GM19035 (cell line): ENCODE measurements around the gene TSC1.
A peak's percentile ranks its signal among the peaks of the same experiment; 100 is the strongest.

Experiments used
- ATAC-seq: cut with Tn5 transposase; IDR thresholded peaks from one replicate; pipeline ENCODE4 v1.9.1; 2021; ENCODE audit not compliant: unreplicated experiment

Gene TSC1

DNA sequence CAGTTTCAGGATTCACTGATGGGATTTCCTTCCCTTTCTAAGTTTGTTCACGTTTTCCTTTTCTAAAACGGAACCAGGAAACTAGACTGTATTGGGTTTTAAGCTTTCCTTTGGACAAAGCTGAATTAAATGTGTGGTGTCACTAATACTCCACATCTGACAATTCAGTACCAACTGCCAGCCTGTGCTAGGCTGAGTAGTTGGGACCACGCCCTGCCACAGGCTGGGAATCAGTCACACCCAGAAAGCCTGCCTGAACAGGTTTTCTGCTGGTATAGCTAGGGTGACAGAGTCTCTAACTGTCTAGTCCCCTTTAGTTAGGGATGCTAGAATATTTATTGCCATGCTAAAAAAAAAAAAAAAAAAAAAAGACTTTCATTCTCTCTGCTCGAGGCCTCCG, 50.1 kb downstream of the TSC1 start:
- no peak for ATAC-seq

- no peak for ATAC-seq
These were observed 52.0 kb downstream of the TSC1 start for GRCh38 chr9:132892400-132892799.

GRCh38 chr9:132888151-132888550, 56.3 kb downstream of the TSC1 start:
- no peak for ATAC-seq

DNA sequence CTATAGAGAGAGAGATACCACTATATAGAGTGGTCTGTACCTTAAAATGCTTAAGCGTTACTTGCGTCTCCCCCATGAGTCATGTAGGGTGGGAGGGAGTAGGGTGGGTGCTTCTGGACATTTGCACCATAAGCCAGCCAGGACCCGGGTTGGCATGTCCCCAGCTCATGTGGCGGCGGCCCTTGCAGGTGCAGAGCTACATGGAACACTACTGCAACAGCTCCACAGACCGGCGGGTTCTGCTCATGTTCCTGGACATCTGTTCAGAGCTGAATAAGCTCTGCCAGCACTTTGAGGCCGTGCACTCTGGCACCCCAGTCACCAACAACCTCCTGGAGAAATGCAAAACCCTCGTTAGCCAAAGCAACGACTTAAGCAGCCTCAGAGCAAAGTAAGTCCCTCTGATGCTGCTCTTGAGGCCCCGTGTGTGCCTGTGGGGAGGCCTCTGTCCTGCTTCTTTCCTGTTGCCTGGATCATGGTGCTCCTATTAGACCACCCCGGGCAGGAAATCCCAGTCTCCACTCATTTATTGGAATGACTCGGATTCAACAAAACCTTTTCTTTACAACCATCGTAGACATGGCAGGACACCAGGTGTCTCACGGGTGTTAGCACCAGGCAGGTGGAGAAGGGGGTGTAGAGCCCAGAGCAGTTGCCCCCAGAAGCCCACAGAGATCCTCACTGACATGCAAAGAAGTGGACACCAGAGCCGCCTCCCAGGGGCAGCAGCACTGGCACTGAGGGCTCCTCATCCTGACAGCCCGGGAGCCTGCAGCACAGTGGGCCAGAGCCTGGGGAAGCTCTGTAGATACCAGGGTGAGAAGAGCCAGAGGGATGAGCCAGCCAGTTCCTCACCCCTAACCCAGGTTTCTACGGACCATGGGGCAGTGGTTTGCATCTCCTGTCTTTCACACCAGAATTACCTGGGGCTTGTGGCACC, 57.0 kb downstream of the TSC1 start:
- ATAC-seq, result no peak

DNA sequence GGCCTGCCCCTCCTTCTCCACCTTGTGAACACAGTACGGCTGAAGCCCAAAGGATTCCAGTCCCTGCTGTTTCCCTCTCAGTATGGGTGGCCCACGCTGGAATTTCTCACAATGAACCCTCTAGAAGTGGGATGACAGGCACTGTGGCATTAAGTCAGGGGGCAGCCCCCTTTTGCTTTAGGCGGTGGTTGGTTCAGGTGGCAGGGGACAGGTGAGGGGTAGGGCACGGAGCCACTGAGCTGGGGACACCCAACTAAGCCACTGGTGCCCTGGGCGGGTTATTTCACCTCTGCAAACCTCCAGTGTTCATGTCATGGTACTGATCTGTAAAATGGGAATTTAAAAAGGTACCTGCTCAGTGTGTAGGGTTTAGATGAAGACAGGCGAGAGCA, 58.1 kb downstream of the TSC1 start:
- no peak for ATAC-seq

- no peak for ATAC-seq
These were observed 58.6 kb downstream of the TSC1 start for GRCh38 chr9:132885720-132886333.

GRCh38 chr9:132883349-132884294, 60.8 kb downstream of the TSC1 start:
- no peak for ATAC-seq

DNA sequence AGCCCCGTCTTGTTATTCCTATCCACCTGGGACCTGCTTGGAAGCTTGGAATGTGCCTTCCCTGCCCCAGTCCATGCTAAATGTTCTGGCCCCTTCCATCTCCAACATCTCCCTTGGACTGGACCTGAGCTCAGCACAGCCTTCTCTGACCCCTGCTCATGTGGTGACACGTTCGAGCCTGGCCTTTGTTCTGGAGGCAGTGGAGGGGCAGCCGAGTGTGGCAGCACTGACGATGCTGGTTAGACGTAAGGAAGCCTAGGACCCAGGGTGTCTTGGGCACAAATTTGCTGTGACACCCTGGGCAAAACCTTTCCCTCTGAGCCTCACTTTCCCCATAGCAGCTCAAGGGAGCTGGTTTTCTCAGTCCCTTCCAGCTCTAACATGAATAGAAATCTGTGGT, 61.8 kb downstream of the TSC1 start:
- ATAC-seq, result no peak

DNA sequence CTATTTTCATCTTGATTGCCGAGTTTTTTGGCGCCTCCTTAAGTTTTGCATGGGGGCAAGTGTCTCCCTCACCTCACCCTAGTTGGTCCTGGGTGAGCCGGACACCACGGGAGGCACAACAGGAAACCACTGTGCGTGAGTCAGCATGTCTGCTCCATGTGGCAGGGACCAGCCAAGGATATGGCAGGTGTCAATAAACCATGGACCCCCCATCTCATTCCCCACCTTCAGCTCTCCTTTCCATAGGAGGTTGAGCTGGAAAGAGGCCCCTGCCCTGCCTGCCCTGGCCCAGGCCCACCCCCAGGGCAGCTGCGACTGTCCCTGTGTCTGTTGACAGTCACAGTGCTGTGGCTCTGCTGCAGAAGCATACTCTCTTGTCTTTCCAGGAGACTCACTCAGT, 62.6 kb downstream of the TSC1 start:
- ATAC-seq, result no peak

- ATAC-seq, result no peak
These were observed 64.1 kb downstream of the TSC1 start for GRCh38 chr9:132880324-132880661.

- ATAC-seq, result no peak
These were observed 64.7 kb downstream of the TSC1 start for GRCh38 chr9:132879457-132880323.

- ATAC-seq, result no peak
These were observed 65.5 kb downstream of the TSC1 start, which contains the start of gene SPACA9 for GRCh38 chr9:132878695-132879456. SPACA9 (plus strand) TSS chr9:132878898; CDS start chr9:132883948, 5,050 bp downstream.

DNA sequence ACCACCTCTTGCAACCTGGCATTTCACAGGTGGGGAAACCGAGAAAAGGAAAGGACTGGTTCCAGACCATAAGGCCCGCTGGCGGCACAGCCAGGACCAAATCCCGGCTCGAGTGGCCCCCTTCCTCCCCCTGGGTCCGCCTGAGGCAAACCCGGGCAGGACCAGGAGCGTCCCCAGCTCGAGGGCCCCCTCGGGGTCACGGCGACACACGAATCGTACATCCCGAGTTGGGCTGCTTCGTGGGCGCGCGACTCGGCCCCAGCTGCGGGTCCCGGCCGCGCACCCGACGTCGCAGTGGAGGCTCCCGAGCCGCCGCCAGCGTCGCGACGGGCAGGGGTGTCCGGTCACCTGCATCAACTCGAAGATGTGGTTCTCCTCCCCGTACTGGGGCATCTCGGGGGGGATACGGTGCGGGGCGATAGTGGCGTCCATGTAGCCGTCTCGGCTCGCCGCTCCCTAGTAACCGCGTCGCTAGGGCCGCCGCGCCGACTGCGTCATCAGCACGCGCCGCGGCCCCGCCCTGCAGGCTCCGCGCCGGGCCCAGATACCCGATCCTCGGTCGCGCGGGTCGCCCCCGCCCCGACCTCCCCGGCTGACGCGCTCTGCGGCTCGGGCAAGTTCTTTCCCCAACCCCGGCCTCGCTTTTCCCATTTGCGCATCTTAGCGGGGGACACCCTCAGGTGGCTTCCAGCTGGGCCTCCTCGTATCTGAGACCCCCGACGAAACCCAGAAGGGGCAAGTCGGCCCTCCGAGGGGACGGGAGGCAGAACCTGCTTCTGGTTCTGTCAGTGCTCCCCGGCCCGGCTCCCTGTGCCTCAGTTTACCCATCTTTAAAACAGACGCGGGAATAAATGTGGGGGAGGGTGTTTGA, 66.4 kb downstream of the TSC1 start, which contains the start of gene AK8:
TSS of gene AK8 (minus strand) at position 461 of the 871 bp plus-strand sequence. CDS start at position 432, 29 bp downstream.
- peak; percentile 82 for ATAC-seq

DNA sequence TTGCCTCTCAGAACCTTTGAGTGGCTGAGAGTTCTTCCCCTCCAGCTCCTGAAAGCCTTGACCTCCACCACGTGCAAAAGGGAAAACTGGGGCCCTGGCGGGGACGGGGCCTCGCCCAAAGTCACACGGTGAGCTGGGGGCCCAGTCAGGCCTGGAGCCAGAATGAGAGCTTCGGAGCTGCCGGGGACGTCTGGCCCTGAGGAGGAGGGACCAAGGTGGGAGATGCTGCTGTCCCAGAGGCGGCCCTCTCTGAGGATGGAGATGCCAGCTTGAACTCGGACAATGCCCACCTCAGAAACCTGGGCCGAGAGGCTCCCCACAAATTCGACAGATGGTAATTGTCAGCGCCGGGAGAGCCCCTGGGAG, 67.0 kb downstream of the TSC1 start:
- no peak for ATAC-seq

DNA sequence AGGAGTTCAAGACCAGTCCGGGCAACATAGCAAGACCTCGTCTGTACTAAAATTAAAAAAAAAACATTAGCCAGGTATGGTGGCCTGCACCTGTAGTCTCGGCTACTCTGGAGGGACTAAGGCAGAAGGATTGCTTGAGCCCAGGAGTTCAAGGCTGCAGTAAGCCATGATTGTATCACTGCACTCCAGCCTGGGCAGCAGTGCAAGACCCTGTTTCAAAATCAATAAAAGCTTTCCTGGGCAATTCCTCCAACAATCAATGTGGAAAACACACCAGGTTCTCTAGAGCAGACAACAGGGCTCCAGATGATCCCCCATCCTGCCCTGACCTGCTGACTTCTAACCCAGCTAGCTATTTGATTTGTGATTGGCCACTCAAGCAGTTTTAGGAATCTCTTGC, 67.6 kb downstream of the TSC1 start:
- no peak for ATAC-seq

- ATAC-seq, result no peak
These were observed 69.3 kb downstream of the TSC1 start for GRCh38 chr9:132875159-132875558.

GRCh38 chr9:132873403-132873802, 71.0 kb downstream of the TSC1 start:
- no peak for ATAC-seq

DNA sequence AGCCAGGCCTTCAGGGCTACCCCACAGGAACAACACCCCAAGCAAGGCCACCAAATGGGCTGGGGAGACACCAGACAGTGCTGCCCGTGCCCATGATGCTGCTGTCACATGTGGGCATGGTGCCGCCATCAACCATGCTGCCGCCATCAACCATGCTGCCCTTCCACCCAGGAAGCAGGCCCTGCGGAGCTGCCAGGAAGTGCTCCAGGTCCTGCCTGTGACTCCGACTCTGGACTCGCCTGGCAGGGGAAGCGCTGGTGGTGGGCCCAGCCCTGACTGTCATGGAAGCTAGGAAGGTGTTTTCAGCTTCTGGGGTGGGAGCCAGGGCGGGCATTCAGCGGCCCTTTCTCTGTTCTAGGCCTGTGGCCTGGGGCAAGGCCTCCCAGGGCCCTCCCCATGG, 75.2 kb downstream of the TSC1 start:
- no peak for ATAC-seq

DNA sequence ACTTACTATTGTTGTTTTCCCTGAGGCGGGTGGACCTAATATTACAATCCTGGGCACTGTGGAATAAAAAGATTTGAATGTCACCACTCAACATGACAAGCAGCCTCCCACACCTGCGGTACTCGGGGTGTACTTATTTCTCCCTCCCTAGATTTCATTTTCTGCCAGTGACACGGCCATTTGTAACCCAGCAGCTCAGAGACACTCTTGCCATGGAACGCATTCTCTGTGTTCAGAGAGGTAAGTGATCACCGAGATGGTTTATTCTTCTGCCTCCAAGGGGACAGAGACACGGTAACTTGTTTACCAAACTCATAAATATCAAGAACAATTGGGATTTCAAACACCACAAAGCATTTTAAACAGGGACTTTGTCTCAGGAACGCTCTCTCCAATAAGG, 77.5 kb downstream of the TSC1 start:
- no peak for ATAC-seq
